H1 (cell line): ENCODE results near the gene RRP12. TPM values are rescaled to one million over a fixed set of nuclear protein-coding genes. Genes with fewer than 3 reads are reported as not detected.

Experiments
- ASH2L ChIP-seq: fragments of 200-600, 300-600 bp; sonication (generic); IDR thresholded peaks from one replicate; pipeline ENCODE4 v1.7.1; 2017; ENCODE audit warnings: low read length
- CBX5 ChIP-seq: fragments of 300-800, 300-1000 bp; sonication (generic); IDR thresholded peaks from 2 replicates; pipeline ENCODE4 v1.7.1; 2016; ENCODE audit warnings: antibody characterized with exemption, low read length, low read depth
- CHD2 ChIP-seq: IDR thresholded peaks from 2 replicates; pipeline ENCODE4 v1.6.1; 2012; ENCODE audit warnings: low read length, improper control_type of control experiment
- CREB1 ChIP-seq: IDR thresholded peaks from 2 replicates; pipeline ENCODE4 v1.6.1; 2012; ENCODE audit warnings: inconsistent platforms
- KDM4A ChIP-seq: IDR thresholded peaks from one replicate; pipeline ENCODE4 v1.7.1; 2012; ENCODE audit warnings: low read depth, mild to moderate bottlenecking, moderate library complexity, low read length, inconsistent platforms; ENCODE audit not compliant: severe bottlenecking
- RBBP5 ChIP-seq: IDR thresholded peaks from 2 replicates; pipeline ENCODE4 v1.7.1; 2012; ENCODE audit warnings: low read depth, mild to moderate bottlenecking, inconsistent platforms, low read length, moderate library complexity, borderline replicate concordance
- SIRT6 ChIP-seq: IDR thresholded peaks from one replicate; pipeline ENCODE4 v1.7.1; 2012; ENCODE audit warnings: low read length, inconsistent platforms
- TAF1 ChIP-seq: IDR thresholded peaks from 2 replicates; pipeline ENCODE4 v1.6.1; 2011; ENCODE audit warnings: mild to moderate bottlenecking, low read depth, low read length
- TAF7 ChIP-seq: optimal IDR thresholded peaks from 2 replicates; pipeline ENCODE3; 2011; ENCODE audit warnings: low read depth, mild to moderate bottlenecking, inconsistent platforms, low read length, moderate library complexity, borderline replicate concordance
- polyA plus RNA-seq, 7 experiments: library from polyadenylated mRNA; depleted of rRNA in 3 of 7; stranded (reverse) in 5 of 7; unstranded in 2 of 7; fragments of >200 nt in 5 of 7; fragments of 200-250 nt in 2 of 7; gene quantifications; 1 replicate in 5 of 7; 2 replicates in 1 of 7; 4 replicates in 1 of 7; pipeline versions ENCODE4 v1.2.1 to v1.2.3, GENCODE V29; 2011 to 2013; ENCODE audit warnings: missing spikeins in 2 of 7, mixed read lengths in 2 of 7
- total RNA-seq: library from RNA; stranded (reverse); fragmentation: NEBNext Ultra II Directional; extraction: Animal tissue kit (Norgen Biotek cat#: 25700); gene quantifications from 2 replicates; pipeline ENCODE4 v1.2.1, GENCODE V29; 2021
- TF ChIP-seq, protein P1 (sequence below), 3 experiments: IDR thresholded peaks; 1 replicate in 2 of 3; 2 replicates in 1 of 3; pipeline versions ENCODE4 v1.5.1 to v1.6.1; 2011; ENCODE audit warnings: low read length in 3 of 3, mild to moderate bottlenecking in 3 of 3, inconsistent platforms in 2 of 3, low read depth in 1 of 3, moderate library complexity in 1 of 3; ENCODE audit not compliant: insufficient read depth in 1 of 3; ENCODE audit errors: control extremely low read depth in 1 of 3

Gene RRP12
- total and polyA plus RNA-seq, 2 of the 8 experiments (the other 6 are each of a cell fraction or from before 2014, with no cell fraction given): 21.0 to 65.8 TPM

DNA sequence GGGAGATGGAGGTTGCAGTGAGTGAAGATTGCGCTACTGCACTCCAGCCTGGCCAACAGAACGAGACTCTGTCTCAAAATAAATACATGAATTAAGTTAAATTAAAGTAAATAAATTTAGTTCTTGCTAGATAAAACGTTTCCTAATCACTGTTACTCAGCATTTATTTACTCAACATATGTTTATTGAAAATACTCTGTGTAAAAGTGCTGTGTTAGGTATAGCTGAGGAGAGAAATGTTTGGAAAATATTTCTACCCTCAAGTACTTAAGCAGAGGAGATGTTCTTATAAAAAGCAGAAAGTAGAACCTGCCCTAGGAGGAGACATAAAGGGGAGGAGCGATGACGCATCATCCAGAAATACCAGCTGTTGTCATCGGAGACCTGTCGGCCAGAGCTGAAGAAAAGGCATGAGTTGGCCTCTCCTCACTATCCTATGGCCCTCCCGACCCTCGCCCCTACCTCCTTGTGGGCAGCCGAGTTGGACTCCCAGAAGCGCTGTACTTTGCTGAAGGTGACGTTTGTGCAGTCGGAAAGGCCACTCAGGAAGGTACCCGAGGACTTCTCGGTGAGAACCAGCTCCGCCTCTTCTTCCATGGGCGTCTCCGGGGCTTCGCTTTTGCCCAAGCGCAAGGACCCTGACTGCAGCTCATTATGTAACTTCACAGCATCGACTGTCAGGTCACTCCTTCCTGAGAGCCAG lies 1.1 kb downstream of the RRP12 start (continued):
- TF ChIP-seq TAF7 (no peak), KDM4A (no peak), CREB1 (no peak), CHD2 (no peak), TAF1 (no peak), RBBP5 (no peak), ASH2L (no peak), CBX5 (no peak), SIRT6 (no peak)
- TF ChIP-seq, protein P1, sequence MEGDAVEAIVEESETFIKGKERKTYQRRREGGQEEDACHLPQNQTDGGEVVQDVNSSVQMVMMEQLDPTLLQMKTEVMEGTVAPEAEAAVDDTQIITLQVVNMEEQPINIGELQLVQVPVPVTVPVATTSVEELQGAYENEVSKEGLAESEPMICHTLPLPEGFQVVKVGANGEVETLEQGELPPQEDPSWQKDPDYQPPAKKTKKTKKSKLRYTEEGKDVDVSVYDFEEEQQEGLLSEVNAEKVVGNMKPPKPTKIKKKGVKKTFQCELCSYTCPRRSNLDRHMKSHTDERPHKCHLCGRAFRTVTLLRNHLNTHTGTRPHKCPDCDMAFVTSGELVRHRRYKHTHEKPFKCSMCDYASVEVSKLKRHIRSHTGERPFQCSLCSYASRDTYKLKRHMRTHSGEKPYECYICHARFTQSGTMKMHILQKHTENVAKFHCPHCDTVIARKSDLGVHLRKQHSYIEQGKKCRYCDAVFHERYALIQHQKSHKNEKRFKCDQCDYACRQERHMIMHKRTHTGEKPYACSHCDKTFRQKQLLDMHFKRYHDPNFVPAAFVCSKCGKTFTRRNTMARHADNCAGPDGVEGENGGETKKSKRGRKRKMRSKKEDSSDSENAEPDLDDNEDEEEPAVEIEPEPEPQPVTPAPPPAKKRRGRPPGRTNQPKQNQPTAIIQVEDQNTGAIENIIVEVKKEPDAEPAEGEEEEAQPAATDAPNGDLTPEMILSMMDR (IDR thresholded peaks at IDR 0.05; ENCODE audit: control extremely low read depth in 1 of 3, insufficient read depth in 1 of 3, low read depth in 1 of 3, low read length in 3 of 3): no peak
